NCI-H510A treated with DMSO at 0.1 percent for 48 hours (cell line): ENCODE results near the gene GABRB3.

Experiments
- DNase-seq: peaks from one replicate; lab custom pipeline; 2025; lab: John Stamatoyannopoulos, UW

Gene GABRB3

DNA sequence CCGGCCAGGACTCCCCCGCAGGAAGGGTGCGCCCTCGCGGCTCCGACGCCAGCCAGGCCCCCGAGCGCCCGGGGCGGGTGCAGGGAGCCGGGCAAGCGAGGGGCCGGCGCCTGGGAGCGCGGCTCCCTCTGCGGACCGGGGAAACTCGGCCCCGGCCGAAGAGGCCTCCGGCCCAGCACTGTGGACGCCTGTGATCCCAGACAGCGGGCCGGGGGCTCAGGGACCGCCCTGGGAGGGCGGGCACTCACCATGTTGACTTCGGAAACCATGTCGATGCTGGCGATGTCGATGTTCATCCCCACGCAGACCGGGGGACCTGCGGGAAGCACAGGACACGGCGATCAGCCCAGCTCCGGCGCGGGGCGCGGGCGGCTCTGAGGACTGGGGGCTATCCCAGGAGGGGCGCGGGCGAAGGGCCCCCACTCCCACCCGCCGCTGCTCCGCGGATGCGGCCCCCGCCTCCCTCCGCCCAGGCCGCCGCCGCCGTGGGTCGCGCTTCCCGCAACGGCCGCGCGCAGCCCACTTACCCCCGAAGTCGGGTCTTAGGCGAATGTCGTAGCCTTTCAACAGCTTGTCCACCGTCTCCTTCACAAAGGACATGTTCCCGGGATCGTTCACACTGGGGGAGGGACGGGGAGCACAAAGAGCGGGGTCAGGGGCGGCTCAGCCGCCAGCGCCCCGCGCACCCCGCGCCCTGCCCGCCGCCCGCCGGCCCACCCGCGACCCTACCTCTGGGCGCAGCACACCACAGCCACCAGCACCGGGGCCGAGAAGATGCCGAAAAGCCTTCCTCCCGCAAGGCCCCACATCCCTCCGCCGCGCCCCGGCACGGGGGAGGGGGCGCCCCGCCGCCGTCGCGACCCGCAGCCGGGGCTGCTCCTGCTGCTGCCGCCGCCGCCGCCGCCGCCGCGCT, at the start of gene GABRB3:
GABRB3 (minus strand) TSS at position 913 of the 913 bp plus-strand sequence.
- DNase-seq, result no peak

DNA sequence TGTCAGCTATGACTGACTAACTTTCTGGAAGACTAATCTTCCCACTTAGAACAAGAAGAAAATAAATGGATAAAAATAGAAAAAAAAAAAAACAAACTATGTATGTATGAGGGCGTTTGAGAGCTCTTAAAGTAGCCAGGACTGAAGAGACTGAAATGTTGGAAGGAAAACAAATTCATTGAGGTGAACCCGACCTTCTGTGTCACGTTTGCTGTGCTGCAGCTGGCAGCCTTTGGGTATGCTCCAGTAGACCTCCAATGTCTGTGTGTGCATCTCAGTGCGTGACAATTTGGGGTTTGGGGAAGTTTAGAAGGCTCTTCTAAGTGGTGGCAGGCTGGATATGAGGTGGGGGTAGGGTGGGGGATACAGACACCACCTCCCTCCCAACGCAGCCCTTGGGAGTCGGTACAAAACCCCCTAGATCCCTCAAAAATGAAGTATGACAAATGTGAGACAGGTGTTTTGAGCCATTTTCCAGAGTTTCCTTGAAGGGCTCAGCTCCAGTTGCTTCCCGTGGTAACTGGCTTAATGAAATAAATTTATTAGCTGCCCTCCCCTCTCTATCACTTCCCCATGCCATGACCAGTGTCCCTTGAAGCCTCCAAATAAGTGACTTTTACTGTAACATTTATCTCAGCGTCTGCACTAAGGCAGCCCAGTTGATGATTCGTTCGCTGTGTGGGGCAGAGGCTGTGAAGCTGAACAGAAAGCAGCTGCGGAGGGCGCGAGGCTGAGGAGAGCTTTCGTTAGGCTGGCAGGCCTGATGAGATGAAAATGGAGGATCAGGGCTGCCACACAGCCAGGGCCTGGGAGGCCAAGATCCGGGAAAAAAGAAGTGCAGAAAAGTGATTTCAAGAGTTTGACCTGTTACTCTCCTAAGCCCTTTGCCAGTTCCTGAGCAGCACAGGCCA, 34.9 kb upstream of the GABRB3 start:
- DNase-seq, result no peak

DNA sequence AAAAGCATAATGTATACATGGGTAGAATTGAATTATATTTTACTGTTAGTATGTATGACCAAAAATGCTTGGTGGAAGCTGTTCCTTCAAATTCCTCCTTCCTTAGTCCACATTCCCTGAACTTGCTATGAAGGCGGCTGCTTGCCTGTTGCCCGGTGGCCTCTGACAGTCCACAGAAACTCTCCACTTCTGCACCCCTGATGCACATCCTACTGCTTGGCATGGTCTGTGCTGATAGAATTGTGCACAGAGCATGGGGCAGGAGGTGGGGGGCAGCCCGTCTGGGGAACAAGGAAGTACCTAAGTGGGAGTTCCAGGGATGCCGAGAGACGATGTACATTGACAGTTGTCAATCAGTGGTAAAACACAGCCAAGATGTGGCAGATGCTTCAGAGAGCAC, 33.7 kb upstream of the GABRB3 start:
- DNase-seq, result no peak

DNA sequence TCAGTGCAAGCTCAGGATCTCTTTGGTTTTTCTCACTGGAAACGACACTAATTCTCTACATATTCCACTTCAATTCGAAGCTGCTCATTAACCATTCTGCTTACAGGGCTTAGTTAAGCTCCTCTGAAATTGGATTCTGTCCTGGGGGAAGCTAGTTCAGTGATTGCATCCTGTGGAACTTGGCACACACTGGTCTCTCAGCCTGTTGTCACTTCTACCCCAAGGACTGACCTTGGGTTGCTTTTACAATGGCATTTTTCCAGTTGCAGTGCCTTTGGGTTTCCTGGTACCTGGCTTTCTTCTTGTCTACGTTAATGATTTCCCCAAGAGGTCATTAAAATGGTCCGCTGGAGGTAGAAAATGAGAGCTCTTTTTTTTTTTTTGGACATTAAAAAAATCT, 33.3 kb upstream of the GABRB3 start:
- no peak for DNase-seq

DNA sequence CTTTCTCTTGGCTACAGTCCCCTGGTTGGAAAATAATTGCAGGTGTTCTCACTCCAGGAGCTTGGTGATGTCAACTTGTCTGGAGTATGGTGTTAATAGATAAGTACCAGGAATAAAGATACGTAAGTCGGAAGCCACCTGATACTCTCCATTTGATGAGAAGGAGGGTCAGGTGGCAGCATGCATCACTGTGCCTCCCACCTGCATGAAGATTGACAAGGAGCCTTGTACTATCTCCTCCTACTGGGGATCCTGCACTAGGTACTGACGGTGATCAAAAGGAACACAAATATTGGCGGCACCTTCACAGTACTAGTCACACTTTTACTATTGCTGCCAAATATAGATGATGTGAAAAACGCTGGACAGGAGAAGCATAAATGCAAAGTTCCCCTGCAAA, 32.6 kb upstream of the GABRB3 start:
- peak; percentile 45 for DNase-seq

DNA sequence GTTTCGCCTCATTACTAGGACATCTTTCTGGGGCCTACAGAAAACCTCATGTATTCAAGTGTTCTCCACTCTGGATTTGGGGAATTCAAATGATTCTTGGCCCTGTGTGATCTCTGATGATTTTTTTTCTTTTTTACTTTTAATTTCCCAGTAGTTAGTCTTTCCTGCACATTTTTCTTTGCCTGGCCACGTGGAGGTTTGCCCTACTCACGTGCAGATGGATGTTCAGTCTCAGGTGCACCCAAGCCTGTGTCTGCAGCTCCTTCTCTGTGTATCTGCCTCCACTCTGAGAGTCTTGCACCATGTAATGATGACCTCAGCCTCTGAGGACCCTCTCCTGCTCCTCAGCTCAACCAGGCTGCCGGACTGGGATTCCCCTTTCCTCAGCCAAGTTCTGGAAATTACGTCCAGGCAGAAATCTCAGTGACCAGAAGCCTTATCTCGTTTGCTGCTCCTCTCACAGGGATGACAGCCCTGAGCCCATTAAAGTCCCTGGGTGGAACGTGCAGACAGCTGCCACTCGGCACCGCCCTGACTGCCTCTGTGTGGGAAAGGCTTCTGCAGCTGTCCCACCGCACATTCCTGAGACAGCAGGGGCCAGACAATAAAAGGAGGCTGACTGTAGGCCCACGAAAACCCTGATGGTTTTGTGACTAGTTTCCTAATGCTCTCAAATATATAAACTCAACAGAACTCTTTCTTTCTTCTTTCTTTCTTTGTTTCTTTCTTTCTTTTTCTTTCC, 31.4 kb upstream of the GABRB3 start:
- no peak for DNase-seq

DNA sequence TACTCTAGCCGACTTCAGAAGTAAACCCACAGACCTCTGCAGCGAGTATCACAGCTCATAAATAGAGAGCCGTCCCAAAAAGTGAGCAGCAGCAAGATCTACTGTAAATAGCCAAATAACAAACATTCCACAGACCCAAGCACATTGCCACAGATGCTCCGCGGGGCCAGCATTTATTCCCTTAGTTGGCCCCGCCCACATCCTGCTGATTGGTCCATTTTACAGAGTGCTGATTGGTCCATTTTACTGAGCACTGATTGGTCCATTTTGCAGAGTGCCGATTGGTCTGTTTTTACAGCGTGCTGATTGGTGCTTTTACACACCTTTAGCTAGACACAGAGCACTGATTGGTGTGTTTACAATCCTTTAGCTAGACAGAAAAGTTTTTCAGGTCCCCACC, 17.3 kb upstream of the GABRB3 start:
- no peak for DNase-seq

DNA sequence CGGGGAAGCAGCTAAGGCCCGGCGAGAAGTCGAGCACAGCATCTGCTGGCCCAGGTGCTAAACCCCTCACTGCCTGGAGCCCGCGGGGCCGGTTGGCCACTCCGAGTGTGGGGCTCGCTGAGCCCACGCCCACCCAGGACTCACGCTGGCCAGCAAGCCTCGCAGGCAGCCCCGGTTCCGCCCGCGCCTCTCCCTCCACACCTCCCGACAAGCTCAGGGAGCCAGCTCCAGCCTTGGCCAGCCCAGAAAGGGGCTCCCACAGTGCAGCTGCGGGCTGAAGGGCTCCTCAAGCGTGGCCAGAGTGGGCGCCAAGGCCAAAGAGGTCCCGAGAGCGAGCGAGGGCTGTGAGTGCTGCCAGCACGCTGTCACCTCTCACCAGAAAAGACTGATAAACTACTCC, 8.9 kb upstream of the GABRB3 start:
- no peak for DNase-seq

DNA sequence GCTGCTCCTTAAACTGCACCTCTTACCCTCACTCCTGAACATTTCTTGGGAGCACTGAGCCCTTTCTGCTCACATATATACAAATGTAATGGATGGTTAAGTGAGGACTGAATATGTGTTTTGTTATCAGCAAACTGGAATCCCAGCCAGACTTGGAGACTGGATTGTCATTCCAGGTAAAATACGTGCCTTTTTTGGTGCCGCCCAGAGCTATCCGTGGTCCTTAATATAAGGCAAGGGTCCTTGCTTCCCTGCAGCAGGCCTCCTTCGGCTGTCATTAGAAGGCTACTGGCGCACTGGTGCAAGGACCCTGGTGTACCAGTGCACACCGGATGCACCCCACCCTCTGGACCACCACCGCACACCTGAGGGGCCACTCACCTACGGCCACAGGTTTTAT, 1.1 kb upstream of the GABRB3 start:
- no peak for DNase-seq

DNA sequence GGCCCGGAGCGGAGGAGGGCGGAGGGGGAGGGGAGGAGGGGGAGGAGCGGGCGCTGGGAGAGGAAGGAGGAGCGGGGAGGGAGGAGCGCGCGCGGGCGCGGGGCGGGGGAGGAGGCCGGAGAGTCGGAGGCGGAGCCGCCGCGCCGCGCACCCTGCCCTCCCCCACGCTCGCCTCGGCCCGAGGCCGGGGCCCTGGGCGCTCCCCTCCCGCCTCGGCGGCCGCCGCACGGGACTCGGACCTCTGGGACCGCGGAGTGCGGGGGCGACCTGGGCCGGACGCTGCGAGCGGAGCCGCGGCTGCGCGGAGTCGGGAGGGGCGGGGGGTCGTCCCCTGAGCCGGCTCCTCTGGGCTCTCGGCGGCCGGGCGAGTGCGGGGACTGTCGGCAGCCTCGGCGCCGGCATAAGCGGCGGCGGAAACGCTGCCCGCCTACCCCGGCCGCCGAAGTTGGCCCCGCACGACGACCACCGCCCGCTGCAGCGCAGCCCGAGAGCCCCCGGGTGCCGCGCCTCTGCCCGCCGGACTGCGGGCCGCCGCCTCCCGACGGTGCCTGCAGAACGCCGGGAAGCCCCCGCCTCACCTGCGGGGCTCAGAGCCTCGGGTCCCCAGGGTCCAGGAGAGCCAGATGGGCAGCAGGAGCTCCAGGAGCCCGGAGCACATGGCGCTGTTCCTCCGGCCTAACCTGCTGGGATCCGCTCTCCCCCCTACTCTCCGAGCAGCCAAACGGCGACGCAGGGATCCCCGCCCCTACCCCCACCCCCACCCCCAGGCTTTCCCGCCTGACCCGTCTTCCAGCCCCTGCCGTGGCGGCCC, 406 bp upstream of the GABRB3 start:
- peak; percentile 55 for DNase-seq

DNA sequence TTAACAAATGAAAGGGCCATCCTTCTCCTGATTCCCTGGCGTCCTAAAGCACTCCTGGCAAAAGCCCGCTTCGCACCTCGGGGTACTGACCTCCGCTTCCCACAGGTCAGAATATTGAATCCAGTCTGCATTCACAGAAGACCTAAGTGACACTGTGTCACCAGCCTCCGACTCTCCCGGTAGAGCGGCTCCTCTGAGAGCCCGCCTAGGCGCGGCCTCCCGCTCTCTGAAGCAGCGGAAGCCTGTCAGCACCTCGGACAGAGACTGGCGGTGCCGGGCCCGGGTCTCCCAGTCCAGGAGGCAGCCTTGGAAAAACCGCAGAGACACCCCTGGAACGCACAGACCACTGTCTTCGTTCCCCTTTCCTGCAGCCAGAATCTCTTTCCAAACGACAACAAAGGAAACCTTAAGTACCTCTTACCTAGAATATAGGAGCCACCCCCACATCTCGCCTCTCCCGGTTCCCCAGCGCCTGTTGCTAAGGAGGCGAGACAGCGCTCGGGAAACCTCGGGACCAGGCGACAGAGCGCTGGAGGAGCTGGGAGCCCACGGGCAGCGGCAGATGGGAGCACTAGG, 1.2 kb downstream of the GABRB3 start:
- peak; percentile 64 for DNase-seq

DNA sequence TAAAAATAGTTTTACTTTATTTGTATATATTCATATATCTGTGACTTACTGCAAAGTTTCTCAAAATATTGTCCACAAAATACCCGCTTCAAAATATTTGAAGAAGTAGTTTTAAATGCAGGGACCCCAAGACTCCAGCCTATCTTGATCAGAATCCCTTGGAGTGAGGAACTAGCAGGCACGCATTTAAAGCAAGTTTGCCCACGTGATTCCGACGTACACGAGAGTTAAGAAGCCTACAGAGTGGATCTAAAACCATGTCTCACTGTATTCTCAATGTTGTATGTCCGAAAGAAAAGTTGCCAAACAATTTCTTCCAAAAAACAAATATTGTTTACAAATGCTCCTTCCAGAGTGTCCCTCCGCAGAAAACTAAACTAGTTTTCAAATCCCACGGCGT, 1.7 kb downstream of the GABRB3 start:
- DNase-seq, result peak; percentile 21

DNA sequence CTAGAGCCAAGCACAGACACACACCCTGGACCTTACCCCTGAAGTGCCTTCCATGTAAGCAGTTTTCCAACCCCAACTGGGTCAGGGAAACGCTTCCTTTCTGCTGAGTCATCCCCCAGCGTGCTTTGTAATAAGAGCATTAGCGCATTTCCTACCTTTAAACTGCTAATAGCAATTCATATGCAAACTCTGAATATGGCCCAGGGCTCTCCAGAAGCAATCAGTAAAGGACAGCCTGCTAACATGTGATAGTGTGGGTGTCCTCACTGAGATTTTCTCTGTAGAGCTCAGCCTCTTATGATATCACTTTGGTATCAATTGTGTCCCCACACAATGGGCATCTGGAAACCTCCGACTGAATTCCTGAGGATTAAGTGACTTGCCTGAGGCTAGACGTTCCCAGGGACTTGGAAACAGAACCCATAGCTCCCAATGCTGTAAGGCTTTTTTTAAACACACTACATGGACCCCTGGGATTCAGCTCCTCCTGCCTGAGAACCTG, 5.6 kb downstream of the GABRB3 start:
- DNase-seq, result no peak

DNA sequence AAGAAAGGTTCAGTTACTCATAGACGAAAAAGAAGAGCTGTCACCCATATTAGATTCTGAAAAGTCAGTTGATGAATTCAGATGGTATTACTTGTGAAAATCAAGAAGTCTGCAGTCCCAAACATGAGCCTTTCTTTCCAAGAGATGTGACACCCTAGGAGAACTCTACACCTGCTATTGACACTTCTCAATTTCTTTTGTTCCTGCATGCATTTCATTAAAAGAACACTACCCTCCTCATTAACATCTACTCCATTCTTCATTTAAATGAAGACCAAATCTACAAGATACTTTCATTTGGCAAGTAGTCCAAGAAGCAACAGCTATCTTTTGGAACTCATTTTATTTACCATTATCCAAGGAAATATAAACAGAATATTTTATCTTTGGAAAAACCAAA, 6.6 kb downstream of the GABRB3 start:
- DNase-seq, result no peak

DNA sequence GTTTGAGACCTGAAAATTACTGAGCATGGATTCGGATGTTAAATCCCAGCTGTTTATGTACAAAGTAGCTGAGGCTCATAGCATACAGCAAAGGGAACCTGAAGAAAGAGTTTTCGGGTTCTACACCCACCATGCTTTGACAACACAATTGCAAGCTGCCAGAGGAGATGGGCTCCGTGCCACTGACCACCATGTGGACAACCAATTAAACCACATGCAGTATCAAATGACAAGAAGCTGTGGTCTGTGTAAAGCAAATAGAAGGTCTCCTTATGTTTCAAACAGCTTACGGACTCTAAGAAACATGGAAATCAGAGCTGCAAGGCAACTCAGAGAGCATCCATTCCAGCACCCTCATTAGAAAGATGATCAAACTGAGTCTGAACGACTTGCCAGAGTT, 12.9 kb downstream of the GABRB3 start:
- no peak for DNase-seq

DNA sequence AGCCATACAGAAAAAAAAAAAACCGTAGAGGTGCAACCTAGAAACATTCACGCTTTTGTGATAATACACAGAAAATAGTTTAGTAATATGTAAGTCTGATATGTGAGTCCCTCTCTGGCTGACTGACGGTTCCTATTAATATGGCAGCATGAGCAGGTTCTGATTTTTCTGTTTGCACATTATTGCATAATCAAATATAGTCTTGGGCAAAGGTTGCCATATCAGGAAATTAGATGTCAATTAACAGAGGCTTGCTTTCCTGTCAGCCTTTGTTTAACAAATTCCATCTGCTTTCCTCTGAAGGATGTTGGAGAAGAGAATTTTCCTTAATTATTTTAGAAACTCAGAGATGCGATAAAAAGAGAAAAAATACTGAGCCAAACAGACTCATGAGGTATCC, 14.8 kb downstream of the GABRB3 start:
- no peak for DNase-seq

DNA sequence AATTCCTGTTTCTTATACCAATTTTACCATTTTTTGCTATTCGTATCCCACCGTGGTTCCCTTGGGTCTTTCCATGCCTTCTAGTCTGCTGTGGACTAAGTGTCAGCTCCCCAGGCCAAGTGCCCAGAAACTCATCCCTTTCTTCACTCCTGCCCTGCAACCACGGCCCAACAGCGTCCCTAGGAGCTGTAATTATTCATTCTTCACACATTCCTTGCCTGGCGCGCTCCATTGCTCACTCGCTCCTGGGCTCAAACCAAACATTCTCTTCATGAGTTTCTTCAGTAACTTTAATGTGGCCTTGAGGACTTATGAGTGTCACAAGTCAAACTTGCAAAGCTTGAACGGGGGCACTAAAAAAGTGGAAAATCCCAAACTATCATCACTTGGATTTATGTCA, 15.7 kb downstream of the GABRB3 start:
- no peak for DNase-seq

DNA sequence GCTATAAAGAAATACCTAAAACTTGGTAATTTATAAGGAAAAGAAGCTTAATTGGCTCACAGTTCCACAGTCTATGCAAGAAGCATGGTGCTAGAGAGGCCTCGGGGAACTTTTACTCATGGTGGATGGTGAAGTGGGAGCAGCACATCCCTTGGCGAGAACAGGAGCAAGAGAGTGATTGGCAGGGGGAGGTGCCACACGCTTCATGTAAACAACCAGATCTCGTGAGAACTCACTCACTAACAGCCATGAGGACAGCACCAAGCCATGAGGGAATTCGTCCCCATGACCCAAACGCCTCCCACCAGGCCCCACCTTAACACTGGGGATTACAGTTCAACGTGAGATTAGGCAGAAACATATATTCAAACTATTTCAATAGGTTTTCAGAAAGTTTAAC, 28.0 kb downstream of the GABRB3 start:
- DNase-seq, result no peak

DNA sequence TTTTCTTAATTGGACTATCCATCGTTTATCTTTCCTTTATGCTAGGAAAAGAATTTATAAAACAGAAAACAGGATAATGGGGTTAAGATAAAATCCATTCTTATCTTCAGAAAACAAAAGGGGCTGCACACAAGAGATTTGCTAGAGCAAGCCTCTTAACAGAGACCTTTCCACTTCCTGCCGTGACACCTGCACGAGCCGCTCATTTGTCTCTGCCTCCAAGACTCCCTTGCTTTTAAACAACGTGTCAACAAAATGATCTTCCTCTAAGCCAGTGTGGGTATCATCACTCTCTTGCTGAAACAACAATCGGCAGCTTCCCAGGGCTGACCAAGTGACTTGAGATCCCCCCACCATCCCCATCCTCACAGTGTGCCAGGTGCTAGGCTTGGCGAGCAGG, 33.1 kb downstream of the GABRB3 start:
- peak; percentile 8 for DNase-seq

DNA sequence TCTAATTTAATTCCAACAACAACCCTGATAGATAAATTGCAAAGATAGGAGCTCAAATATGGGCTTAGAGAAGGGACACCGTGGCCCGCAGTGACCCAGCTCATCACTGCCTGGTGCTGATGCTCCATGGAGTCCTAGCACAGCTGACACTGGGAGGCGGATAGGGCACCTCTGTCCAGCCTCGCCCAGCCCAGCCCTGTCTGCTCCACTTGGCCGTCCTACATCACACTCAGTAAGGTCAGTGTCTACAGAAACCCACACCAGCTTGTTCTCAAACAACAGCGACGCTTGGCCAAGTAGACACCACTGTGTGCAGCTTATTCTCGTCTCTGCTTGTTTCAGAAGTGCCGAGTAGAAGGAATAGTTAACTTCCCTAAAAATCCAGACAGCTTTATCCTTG, 33.9 kb downstream of the GABRB3 start:
- DNase-seq, result no peak
